OCI-LY3 (cell line): ENCODE data around the gene LDLRAD4.
"Not testable (repeated sequence)": the region's sequence is repeated elsewhere in the genome, so short reads cannot be mapped to it uniquely, and the experiment has no call there.

ENCODE experiments used
- H2AFZ ChIP-seq: fragments of 200-600, 300-600 bp; shearing (Covaris generic); 2 replicates; pipeline ENCODE4 v1.6.0; 2014; ENCODE audit warnings: antibody characterized with exemption, low read depth, low read length
- H3K27ac ChIP-seq: fragments of 200-600, 300-600 bp; sonication (generic); 2 replicates; pipeline ENCODE4 v1.5.1; 2014; ENCODE audit warnings: mild to moderate bottlenecking, low read length, moderate library complexity, mixed read lengths
- H3K27me3 ChIP-seq: fragments of 200-600, 300-600 bp; sonication (generic); 2 replicates; pipeline ENCODE4 v1.6.1; 2014; ENCODE audit warnings: low read depth, low read length, mixed read lengths
- H3K36me3 ChIP-seq: fragments of 200-600, 300-600 bp; sonication (generic); replicated peaks from 2 replicates; pipeline ENCODE3; 2014; ENCODE audit warnings: low read depth, low read length, mixed read lengths
- H3K4me1 ChIP-seq: fragments of 300-600, 200-600 bp; sonication (generic); 2 replicates; pipeline ENCODE4 v1.6.1; 2014; ENCODE audit warnings: low read length, mixed read lengths
- H3K4me2 ChIP-seq: fragments of 200-600, 300-600 bp; sonication (generic); 2 replicates; pipeline ENCODE4 v1.6.1; 2014; ENCODE audit warnings: low read length, mixed read lengths
- H3K4me3 ChIP-seq: fragments of 300-600, 200-600 bp; sonication (generic); 2 replicates; pipeline ENCODE4 v1.5.1; 2014; ENCODE audit warnings: antibody characterized with exemption, mild to moderate bottlenecking, low read length, moderate library complexity
- H3K79me2 ChIP-seq: fragments of 300-600, 200-600 bp; shearing (Covaris generic); 2 replicates; pipeline ENCODE4 v1.6.1; 2014; ENCODE audit warnings: mild to moderate bottlenecking, low read length, mixed read lengths
- H3K9ac ChIP-seq: fragments of 300-600, 200-600 bp; shearing (Covaris generic); 2 replicates; pipeline ENCODE4 v1.6.0; 2014; ENCODE audit warnings: mild to moderate bottlenecking, low read length, moderate library complexity
- H3K9me3 ChIP-seq: fragments of 200-600, 300-600 bp; shearing (Covaris generic); 2 replicates; pipeline ENCODE4 v1.6.1; 2014; ENCODE audit warnings: low read length, mixed read lengths; ENCODE audit not compliant: insufficient read depth
- H4K20me1 ChIP-seq: fragments of 200-600, 300-600 bp; sonication (generic); 2 replicates; pipeline ENCODE4 v1.6.1; 2016; ENCODE audit warnings: low read length, mixed read lengths; ENCODE audit not compliant: insufficient read depth
- EZH2phosphoT487 ChIP-seq: fragments of 200-600 bp; shearing (Covaris generic); IDR thresholded peaks from 2 replicates; pipeline ENCODE4 v1.6.1; 2018; ENCODE audit warnings: antibody characterized with exemption, mixed run types, low read depth
- TF ChIP-seq, protein P1 (sequence below): fragments of 200-600, 300-600 bp; sonication (generic); IDR thresholded peaks from 2 replicates; pipeline ENCODE4 v1.5.1; 2014; ENCODE audit warnings: antibody characterized with exemption, low read length, low read depth

LDLRAD4 gene

GRCh38 chr18:13661779-13662256 lies 443.3 kb downstream of the LDLRAD4 start:
- Histone ChIP-seq H3K4me1 (no peaks in the 10 kb centered on the region), H3K9me3 (no peaks in the 10 kb centered on the region), H3K36me3 (peaks cover 18% of the 10 kb centered on the region), H3K27ac (no peak overlapping the region), H3K79me2 (no peaks in the 10 kb centered on the region), H3K27me3 (no peaks in the 10 kb centered on the region), H3K9ac (no peak overlapping the region), H4K20me1 (peaks cover 5% of the 10 kb centered on the region; the same call in 1 of the 2 replicates), H3K4me3 (no peak overlapping the region), H2AFZ (no peak overlapping the region), H3K4me2 (no peak overlapping the region)
- no peak for TF ChIP-seq EZH2phosphoT487
- TF ChIP-seq, protein P1, sequence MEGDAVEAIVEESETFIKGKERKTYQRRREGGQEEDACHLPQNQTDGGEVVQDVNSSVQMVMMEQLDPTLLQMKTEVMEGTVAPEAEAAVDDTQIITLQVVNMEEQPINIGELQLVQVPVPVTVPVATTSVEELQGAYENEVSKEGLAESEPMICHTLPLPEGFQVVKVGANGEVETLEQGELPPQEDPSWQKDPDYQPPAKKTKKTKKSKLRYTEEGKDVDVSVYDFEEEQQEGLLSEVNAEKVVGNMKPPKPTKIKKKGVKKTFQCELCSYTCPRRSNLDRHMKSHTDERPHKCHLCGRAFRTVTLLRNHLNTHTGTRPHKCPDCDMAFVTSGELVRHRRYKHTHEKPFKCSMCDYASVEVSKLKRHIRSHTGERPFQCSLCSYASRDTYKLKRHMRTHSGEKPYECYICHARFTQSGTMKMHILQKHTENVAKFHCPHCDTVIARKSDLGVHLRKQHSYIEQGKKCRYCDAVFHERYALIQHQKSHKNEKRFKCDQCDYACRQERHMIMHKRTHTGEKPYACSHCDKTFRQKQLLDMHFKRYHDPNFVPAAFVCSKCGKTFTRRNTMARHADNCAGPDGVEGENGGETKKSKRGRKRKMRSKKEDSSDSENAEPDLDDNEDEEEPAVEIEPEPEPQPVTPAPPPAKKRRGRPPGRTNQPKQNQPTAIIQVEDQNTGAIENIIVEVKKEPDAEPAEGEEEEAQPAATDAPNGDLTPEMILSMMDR: no peak

DNA sequence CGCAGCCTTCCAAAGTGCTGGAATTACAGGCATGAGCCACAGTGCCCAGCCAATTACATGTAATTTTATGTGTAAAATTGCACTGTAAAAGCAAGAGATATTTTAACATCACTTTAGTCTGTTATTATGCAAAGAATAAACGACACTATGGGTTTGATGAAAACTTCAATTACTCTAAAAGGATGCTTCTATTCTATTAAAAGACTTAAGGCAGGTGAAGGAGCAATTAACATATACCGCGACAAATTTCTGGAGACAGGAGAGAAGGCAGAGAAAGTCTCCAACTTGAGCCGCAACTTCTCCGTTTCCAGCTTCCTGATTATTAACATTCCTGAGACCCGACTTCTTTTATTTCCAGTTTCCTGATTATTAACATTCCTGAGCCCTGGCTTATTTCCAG lies 454.1 kb downstream of the LDLRAD4 start:
- Histone ChIP-seq H3K4me3 (no peak overlapping the region), H3K27me3 (no peaks in the 10 kb centered on the region), H3K9me3 (no peaks in the 10 kb centered on the region), H3K27ac (no peak overlapping the region), H3K9ac (no peak overlapping the region), H3K4me1 (peaks cover 2% of the 10 kb centered on the region), H3K36me3 (peaks cover 6% of the 10 kb centered on the region), H3K4me2 (no peak overlapping the region), H3K79me2 (peaks cover 15% of the 10 kb centered on the region), H2AFZ (no peak overlapping the region), H4K20me1 (peaks cover 26% of the 10 kb centered on the region)
- no peak for TF ChIP-seq EZH2phosphoT487
- TF ChIP-seq, protein P1: no peak

- no peak overlapping the region for H3K27ac ChIP-seq
- TF ChIP-seq, protein P1: no peak
- TF ChIP-seq EZH2phosphoT487: no peak
- no peaks in the 10 kb centered on the region for H3K27me3 ChIP-seq
- H2AFZ ChIP-seq: no peak overlapping the region
- no peak overlapping the region for H3K4me3 ChIP-seq
- peaks cover 4% of the 10 kb centered on the region for H3K36me3 ChIP-seq
- H3K4me1 ChIP-seq: peaks cover 21% of the 10 kb centered on the region
- peaks cover 35% of the 10 kb centered on the region for H3K79me2 ChIP-seq
- H4K20me1 ChIP-seq: peaks cover 54% of the 10 kb centered on the region
- no peak overlapping the region for H3K4me2 ChIP-seq
- no peak overlapping the region for H3K9ac ChIP-seq
- no peaks in the 10 kb centered on the region for H3K9me3 ChIP-seq
Measured at GRCh38 chr18:13676471-13676870, 457.9 kb downstream of the LDLRAD4 start.

DNA sequence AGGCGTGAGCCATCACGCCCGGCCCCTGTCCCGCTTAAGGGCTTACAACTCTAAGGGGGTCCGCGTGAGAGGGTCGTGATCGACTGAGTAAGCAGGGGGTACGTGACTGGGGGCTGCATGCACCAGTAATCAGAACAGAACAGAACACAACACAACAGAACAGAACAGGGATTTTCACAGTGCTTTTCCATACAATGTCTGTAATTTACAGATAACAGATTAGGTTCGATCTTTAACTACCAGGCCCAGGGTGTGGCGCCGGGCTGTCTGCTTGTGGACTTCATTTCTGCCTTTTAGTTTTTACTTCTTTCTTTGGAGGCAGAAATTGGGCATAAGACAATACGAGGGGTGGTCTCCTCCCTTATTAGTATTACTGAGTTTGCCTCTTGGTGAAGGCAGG lies 458.8 kb downstream of the LDLRAD4 start:
- H3K4me2 ChIP-seq, H3K36me3 ChIP-seq, H3K27me3 ChIP-seq: not testable (repeated sequence)

More for the DNA sequence above, 458.8 kb downstream of the LDLRAD4 start:
- Histone ChIP-seq H3K79me2 (peaks cover 39% of the 10 kb centered on the region), H4K20me1 (peaks cover 59% of the 10 kb centered on the region), H3K4me1 (peaks cover 21% of the 10 kb centered on the region)
- H3K27ac ChIP-seq, H3K9me3 ChIP-seq, H3K9ac ChIP-seq, H2AFZ ChIP-seq, H3K4me3 ChIP-seq: not testable (repeated sequence)
